Hepatocyte (in vitro differentiated cells): ENCODE measurements around the gene FAR2. TPM values are rescaled to one million over a fixed set of nuclear protein-coding genes. Genes with fewer than 3 reads are reported as not detected.
A peak's percentile ranks its signal among the peaks of the same experiment; 100 is the strongest.

Experiments
- DNase-seq: peaks from one replicate; pipeline ENCODE4 v3.0.0-alpha.2; 2016; ENCODE audit warnings: low spot score
- H2AFZ ChIP-seq: fragments of 200-600 bp; sonication (generic); 2 replicates; pipeline ENCODE4 v1.6.0; 2016; ENCODE audit warnings: antibody characterized with exemption, mild to moderate bottlenecking
- H3K27ac ChIP-seq: fragments of 200-600 bp; sonication (generic); 2 replicates; pipeline ENCODE4 v1.5.1; 2016; ENCODE audit warnings: mild to moderate bottlenecking
- H3K27me3 ChIP-seq: fragments of 200-600 bp; sonication (generic); 2 replicates; pipeline ENCODE4 v1.6.1; 2016
- H3K36me3 ChIP-seq: fragments of 200-600 bp; sonication (generic); replicated peaks from 2 replicates; pipeline ENCODE4 v1.5.1; 2016; ENCODE audit warnings: low read depth; ENCODE audit not compliant: insufficient read depth
- H3K4me1 ChIP-seq: fragments of 200-600 bp; sonication (generic); 2 replicates; pipeline ENCODE4 v1.5.1; 2016; ENCODE audit warnings: mild to moderate bottlenecking, moderate library complexity; ENCODE audit not compliant: insufficient read depth
- H3K4me2 ChIP-seq: fragments of 200-600 bp; sonication (generic); 2 replicates; pipeline ENCODE4 v1.6.0; 2016
- H3K4me3 ChIP-seq: fragments of 200-600 bp; sonication (generic); 2 replicates; pipeline ENCODE4 v1.5.1; 2016; ENCODE audit warnings: mild to moderate bottlenecking
- H3K79me2 ChIP-seq: fragments of 200-600 bp; sonication (generic); 2 replicates; pipeline ENCODE4 v1.6.0; 2017; ENCODE audit warnings: mild to moderate bottlenecking
- H3K9me2 ChIP-seq: fragments of 200-600 bp; sonication (generic); replicated peaks from 2 replicates; pipeline ENCODE4 v1.6.0; 2017; ENCODE audit warnings: mild to moderate bottlenecking; ENCODE audit not compliant: insufficient read depth
- H3K9me3 ChIP-seq: fragments of 200-600 bp; sonication (generic); 2 replicates; pipeline ENCODE4 v1.5.1; 2016; ENCODE audit warnings: low read depth, mild to moderate bottlenecking
- H4K20me1 ChIP-seq: fragments of 200-600 bp; sonication (generic); 2 replicates; pipeline ENCODE4 v1.6.0; 2016; ENCODE audit warnings: mild to moderate bottlenecking; ENCODE audit not compliant: insufficient read depth, poor library complexity, severe bottlenecking
- CTCF ChIP-seq: fragments of 200-600 bp; sonication (generic); IDR thresholded peaks from 2 replicates; pipeline ENCODE4 v1.5.1; 2016; ENCODE audit warnings: antibody characterized with exemption, mild to moderate bottlenecking; ENCODE audit not compliant: poor library complexity
- EZH2 ChIP-seq: fragments of 200-600 bp; sonication (generic); IDR thresholded peaks from 2 replicates; pipeline ENCODE4 v1.6.1; 2016; ENCODE audit warnings: antibody characterized with exemption, mild to moderate bottlenecking, borderline replicate concordance
- EZH2phosphoT487 ChIP-seq: fragments of 200-600 bp; sonication (generic); IDR thresholded peaks from one replicate; pipeline ENCODE4 v1.6.1; 2018; ENCODE audit warnings: antibody characterized with exemption, mild to moderate bottlenecking, low read depth, moderate library complexity; ENCODE audit not compliant: unreplicated experiment, severe bottlenecking
- WGBS: methylation state at CpG from one replicate; pipeline ENCODE4 v1.1.6; 2016; ENCODE audit warnings: low lambda C conversion rate; ENCODE audit errors: missing lambda C conversion rate; 5-methylcytosine and 5-hydroxymethylcytosine counted together
- polyA plus RNA-seq: library from polyadenylated mRNA; unstranded; fragments of >200 nt; fragmentation: Nextera tagmentation; extraction: Ambion mirVana; gene quantifications from 2 replicates; pipeline ENCODE4 v1.2.1, GENCODE V29; 2016
- total RNA-seq: library from RNA; depleted of rRNA; stranded (reverse); fragments of >200 nt; gene quantifications from 2 replicates; pipeline ENCODE4 v1.2.3, GENCODE V29; 2014

Gene FAR2
- total and polyA plus RNA-seq, 2 experiments from 2014 or later: 2.4 to 5.2 TPM

DNA sequence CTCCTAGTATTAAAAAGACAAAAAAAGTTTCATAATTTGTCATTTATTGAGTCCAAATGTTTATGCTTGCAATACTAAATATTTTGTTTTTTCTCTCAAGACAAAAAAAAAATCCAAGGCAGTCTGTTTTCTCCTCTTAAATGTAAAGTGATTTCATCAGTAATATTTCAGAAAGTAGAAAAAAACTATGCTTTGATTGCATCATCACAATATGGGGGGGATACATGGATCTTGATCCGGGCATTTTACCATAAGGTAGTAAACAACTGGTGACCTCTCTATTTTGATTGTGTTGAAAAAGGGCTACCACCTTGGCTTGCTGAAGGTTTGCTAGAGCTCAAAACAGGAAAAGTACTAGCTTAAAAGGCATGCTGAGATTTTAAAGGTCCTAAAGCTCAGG lies 188.2 kb downstream of the FAR2 start:
- H3K4me1 ChIP-seq: no peaks in the 10 kb centered on the region
- H3K4me3 ChIP-seq: no peak overlapping the region
- H3K4me2 ChIP-seq: no peak overlapping the region
- no peak overlapping the region for H2AFZ ChIP-seq
- no peaks in the 10 kb centered on the region for H3K27me3 ChIP-seq
- H3K9me2 ChIP-seq: no peaks in the 10 kb centered on the region
- H3K79me2 ChIP-seq: no peaks in the 10 kb centered on the region
- H3K36me3 ChIP-seq: no peaks in the 10 kb centered on the region
- no peaks in the 10 kb centered on the region for H4K20me1 ChIP-seq
- H3K9me3 ChIP-seq: no peaks in the 10 kb centered on the region
- 91% methylated on average over 1 of the region's 1 CpG for WGBS
- H3K27ac ChIP-seq: no peak overlapping the region
- TF ChIP-seq CTCF (no peak), EZH2phosphoT487 (no peak), EZH2 (no peak)
- DNase-seq: no peak

GRCh38 chr12:29343022-29343799 lies 194.1 kb downstream of the FAR2 start:
- Histone ChIP-seq H3K4me1 (peaks cover 7% of the 10 kb centered on the region), H3K79me2 (no peaks in the 10 kb centered on the region), H3K4me3 (no peak overlapping the region), H3K27ac (no peak overlapping the region), H3K4me2 (no peak overlapping the region), H3K27me3 (no peaks in the 10 kb centered on the region), H3K9me2 (no peaks in the 10 kb centered on the region), H2AFZ (no peak overlapping the region), H4K20me1 (no peaks in the 10 kb centered on the region), H3K36me3 (no peaks in the 10 kb centered on the region), H3K9me3 (no peaks in the 10 kb centered on the region)
- WGBS: 79% methylated on average over 2 of the region's 2 CpGs
- DNase-seq: no peak
- no peak for TF ChIP-seq EZH2
- no peak for TF ChIP-seq CTCF
- TF ChIP-seq EZH2phosphoT487: no peak

GRCh38 chr12:29346769-29347421 lies 197.8 kb downstream of the FAR2 start:
- H3K27ac ChIP-seq: peak overlapping the region; percentile 22
- 89% methylated on average over 3 of the region's 3 CpGs for WGBS
- TF ChIP-seq CTCF (no peak), EZH2 (no peak), EZH2phosphoT487 (no peak)

More at GRCh38 chr12:29346769-29347421, 197.8 kb downstream of the FAR2 start:
- H4K20me1 ChIP-seq: no peaks in the 10 kb centered on the region
- H3K4me3 ChIP-seq: no peak overlapping the region
- no peak overlapping the region for H3K4me2 ChIP-seq
- H3K36me3 ChIP-seq: no peaks in the 10 kb centered on the region
- DNase-seq: peak; percentile 10
- H3K4me1 ChIP-seq: peaks cover 7% of the 10 kb centered on the region
- no peaks in the 10 kb centered on the region for H3K9me3 ChIP-seq
- no peaks in the 10 kb centered on the region for H3K79me2 ChIP-seq
- no peak overlapping the region for H2AFZ ChIP-seq
- H3K9me2 ChIP-seq: no peaks in the 10 kb centered on the region
- H3K27me3 ChIP-seq: no peaks in the 10 kb centered on the region
